ENCODE measurements around the gene OR2A12.

Gene OR2A12

GRCh38 chr7:144069953-144070352, 16.1 kb upstream of the OR2A12 start:
- Histone ChIP-seq H3K36me3 (ENCODE audit: control insufficient read depth in 1 of 2, insufficient read depth in 2 of 2, low read length in 2 of 2) (no peaks in the 10 kb centered on the region), H3K27ac (ENCODE audit: low read length) (no peak overlapping the region), H3K27me3 (ENCODE audit: low read depth, low read length) (no peaks in the 10 kb centered on the region), H3K4me3 (ENCODE audit: low read depth in 1 of 2, low read length in 2 of 2) (no peak overlapping the region), H3K9me3 (ENCODE audit: control insufficient read depth in 1 of 2, low read length in 2 of 2) (no peaks in the 10 kb centered on the region), H3K4me1 (ENCODE audit: control insufficient read depth in 1 of 2, insufficient read depth in 2 of 2, low read length in 2 of 2) (no peaks in the 10 kb centered on the region)

DNA sequence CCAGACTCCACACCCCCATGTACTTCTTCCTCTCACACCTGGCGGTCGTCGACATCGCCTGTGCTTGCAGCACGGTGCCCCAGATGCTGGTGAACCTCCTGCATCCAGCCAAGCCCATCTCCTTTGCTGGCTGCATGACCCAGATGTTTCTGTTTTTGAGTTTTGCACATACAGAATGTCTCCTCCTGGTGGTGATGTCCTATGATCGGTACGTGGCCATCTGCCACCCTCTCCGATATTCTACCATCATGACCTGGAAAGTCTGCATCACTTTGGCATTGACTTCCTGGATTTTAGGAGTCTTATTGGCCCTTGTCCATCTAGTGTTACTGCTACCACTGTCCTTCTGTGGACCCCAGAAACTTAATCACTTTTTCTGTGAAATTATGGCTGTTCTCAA, 11.7 kb upstream of the OR2A12 start:
- Histone ChIP-seq H3K27ac (ENCODE audit: low read length) (no peak overlapping the region), H3K4me1 (ENCODE audit: control insufficient read depth in 1 of 2, insufficient read depth in 2 of 2, low read length in 2 of 2) (no peaks in the 10 kb centered on the region), H3K27me3 (ENCODE audit: low read depth, low read length) (no peaks in the 10 kb centered on the region), H3K9me3 (ENCODE audit: control insufficient read depth in 1 of 2, low read length in 2 of 2) (no peaks in the 10 kb centered on the region), H3K36me3 (ENCODE audit: control insufficient read depth in 1 of 2, insufficient read depth in 2 of 2, low read length in 2 of 2) (no peaks in the 10 kb centered on the region), H3K4me3 (ENCODE audit: low read depth in 1 of 2, low read length in 2 of 2) (no peak overlapping the region)

- Histone ChIP-seq H3K27ac (ENCODE audit: low read length) (no peak overlapping the region), H3K4me3 (ENCODE audit: low read depth in 1 of 2, low read length in 2 of 2) (no peak overlapping the region), H3K4me1 (ENCODE audit: control insufficient read depth in 1 of 2, insufficient read depth in 2 of 2, low read length in 2 of 2) (no peaks in the 10 kb centered on the region), H3K9me3 (ENCODE audit: control insufficient read depth in 1 of 2, low read length in 2 of 2) (peaks cover 0 to 3% of the 10 kb centered on the region in 2 donors), H3K27me3 (ENCODE audit: low read depth, low read length) (no peaks in the 10 kb centered on the region), H3K36me3 (ENCODE audit: control insufficient read depth in 1 of 2, insufficient read depth in 2 of 2, low read length in 2 of 2) (no peaks in the 10 kb centered on the region)
Observed at GRCh38 chr7:144086730-144087129, 652 bp downstream of the OR2A12 start.

- H3K4me3 ChIP-seq (ENCODE audit: low read depth in 1 of 2, low read length in 2 of 2) = no peak overlapping the region
- H3K4me1 ChIP-seq (ENCODE audit: control insufficient read depth in 1 of 2, insufficient read depth in 2 of 2, low read length in 2 of 2) = no peaks in the 10 kb centered on the region
- peaks cover 0 to 3% of the 10 kb centered on the region in 2 donors for H3K9me3 ChIP-seq (ENCODE audit: control insufficient read depth in 1 of 2, low read length in 2 of 2)
- no peaks in the 10 kb centered on the region for H3K27me3 ChIP-seq (ENCODE audit: low read depth, low read length)
- H3K27ac ChIP-seq (ENCODE audit: low read length) = no peak overlapping the region
- H3K36me3 ChIP-seq (ENCODE audit: control insufficient read depth in 1 of 2, insufficient read depth in 2 of 2, low read length in 2 of 2) = no peaks in the 10 kb centered on the region
Observed at GRCh38 chr7:144087230-144087629, 1.2 kb downstream of the OR2A12 start.

GRCh38 chr7:144090667-144091066, 4.6 kb downstream of the OR2A12 start:
- Histone ChIP-seq H3K27ac (ENCODE audit: low read length) (no peak overlapping the region), H3K4me3 (ENCODE audit: low read depth in 1 of 2, low read length in 2 of 2) (no peak overlapping the region), H3K27me3 (ENCODE audit: low read depth, low read length) (no peaks in the 10 kb centered on the region), H3K9me3 (ENCODE audit: control insufficient read depth in 1 of 2, low read length in 2 of 2) (peaks cover 0 to 3% of the 10 kb centered on the region in 2 donors), H3K36me3 (ENCODE audit: control insufficient read depth in 1 of 2, insufficient read depth in 2 of 2, low read length in 2 of 2) (no peaks in the 10 kb centered on the region), H3K4me1 (ENCODE audit: control insufficient read depth in 1 of 2, insufficient read depth in 2 of 2, low read length in 2 of 2) (no peaks in the 10 kb centered on the region)

- Histone ChIP-seq H3K36me3 (ENCODE audit: control insufficient read depth in 1 of 2, insufficient read depth in 2 of 2, low read length in 2 of 2) (no peaks in the 10 kb centered on the region), H3K27ac (ENCODE audit: low read length) (no peak overlapping the region), H3K4me1 (ENCODE audit: control insufficient read depth in 1 of 2, insufficient read depth in 2 of 2, low read length in 2 of 2) (no peaks in the 10 kb centered on the region), H3K27me3 (ENCODE audit: low read depth, low read length) (no peaks in the 10 kb centered on the region), H3K9me3 (ENCODE audit: control insufficient read depth in 1 of 2, low read length in 2 of 2) (no peaks in the 10 kb centered on the region), H3K4me3 (ENCODE audit: low read depth in 1 of 2, low read length in 2 of 2) (no peak overlapping the region)
Observed at GRCh38 chr7:144098776-144099175, 12.7 kb downstream of the OR2A12 start.

DNA sequence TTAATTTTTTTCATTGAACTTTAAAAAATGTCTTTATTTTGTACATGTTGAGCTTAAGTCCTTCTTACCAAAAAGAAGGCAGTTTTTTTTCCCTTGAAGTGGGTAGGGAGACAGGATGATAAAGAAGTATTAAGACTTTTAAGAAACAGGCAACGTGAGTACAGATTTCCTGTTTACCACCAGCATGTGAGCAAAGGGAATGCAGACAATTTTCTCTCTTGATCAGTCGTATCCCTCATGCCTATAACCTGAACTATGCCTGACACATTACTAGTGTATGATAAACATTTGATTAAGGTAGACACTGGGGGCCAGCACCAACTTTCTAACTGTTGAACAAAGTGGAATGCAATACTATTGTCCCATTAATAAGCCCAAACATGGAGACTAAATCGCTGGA, 14.5 kb downstream of the OR2A12 start:
- Histone ChIP-seq H3K4me3 (ENCODE audit: low read depth in 1 of 2, low read length in 2 of 2) (no peak overlapping the region), H3K9me3 (ENCODE audit: control insufficient read depth in 1 of 2, low read length in 2 of 2) (no peaks in the 10 kb centered on the region), H3K4me1 (ENCODE audit: control insufficient read depth in 1 of 2, insufficient read depth in 2 of 2, low read length in 2 of 2) (no peaks in the 10 kb centered on the region), H3K27me3 (ENCODE audit: low read depth, low read length) (no peaks in the 10 kb centered on the region), H3K27ac (ENCODE audit: low read length) (no peak overlapping the region), H3K36me3 (ENCODE audit: control insufficient read depth in 1 of 2, insufficient read depth in 2 of 2, low read length in 2 of 2) (no peaks in the 10 kb centered on the region)

DNA sequence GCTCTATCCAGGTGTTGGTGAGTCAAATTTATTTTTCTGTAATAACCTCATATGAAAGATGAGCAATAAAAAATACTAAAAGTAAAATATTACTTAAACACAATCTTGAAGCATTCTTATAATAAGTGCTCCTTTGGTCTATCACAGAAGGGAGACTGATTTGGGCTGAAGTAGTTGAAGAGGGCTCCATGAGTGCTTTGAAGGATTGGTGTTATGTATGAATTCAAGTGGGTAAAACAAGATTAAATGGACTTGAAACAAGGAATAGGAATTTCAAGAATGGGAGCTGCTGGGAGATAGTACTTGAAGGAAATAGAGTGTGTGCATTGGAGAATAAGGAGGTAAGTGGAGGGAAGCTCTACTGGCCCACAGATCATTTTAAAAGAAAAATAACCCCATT, 16.0 kb downstream of the OR2A12 start:
- Histone ChIP-seq H3K9me3 (ENCODE audit: control insufficient read depth in 1 of 2, low read length in 2 of 2) (no peaks in the 10 kb centered on the region), H3K36me3 (ENCODE audit: control insufficient read depth in 1 of 2, insufficient read depth in 2 of 2, low read length in 2 of 2) (no peaks in the 10 kb centered on the region), H3K27ac (ENCODE audit: low read length) (no peak overlapping the region), H3K27me3 (ENCODE audit: low read depth, low read length) (no peaks in the 10 kb centered on the region), H3K4me3 (ENCODE audit: low read depth in 1 of 2, low read length in 2 of 2) (no peak overlapping the region), H3K4me1 (ENCODE audit: control insufficient read depth in 1 of 2, insufficient read depth in 2 of 2, low read length in 2 of 2) (no peaks in the 10 kb centered on the region)

DNA sequence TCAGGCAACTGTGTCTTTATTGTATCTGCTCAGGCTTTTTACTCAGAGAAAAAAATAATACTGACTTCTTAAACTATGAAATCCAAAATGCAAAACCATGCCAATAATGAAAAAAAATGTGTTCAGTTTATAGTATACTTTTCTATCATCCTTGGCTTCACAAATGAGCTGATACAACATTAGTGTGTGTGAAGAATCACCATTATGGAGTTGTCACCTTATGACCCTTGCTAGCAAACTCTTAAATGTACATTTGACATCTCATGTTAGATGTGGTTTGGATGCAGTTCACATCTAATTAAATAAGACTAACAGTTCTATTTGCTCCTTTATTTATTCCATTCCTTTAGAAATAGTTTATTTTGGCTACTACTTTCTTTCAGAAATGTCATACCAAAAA, 19.1 kb downstream of the OR2A12 start:
- no peak overlapping the region for H3K27ac ChIP-seq (ENCODE audit: low read length)
- no peaks in the 10 kb centered on the region for H3K36me3 ChIP-seq (ENCODE audit: control insufficient read depth in 1 of 2, insufficient read depth in 2 of 2, low read length in 2 of 2)
- no peaks in the 10 kb centered on the region for H3K9me3 ChIP-seq (ENCODE audit: control insufficient read depth in 1 of 2, low read length in 2 of 2)
- no peaks in the 10 kb centered on the region for H3K27me3 ChIP-seq (ENCODE audit: low read depth, low read length)
- no peak overlapping the region for H3K4me3 ChIP-seq (ENCODE audit: low read depth in 1 of 2, low read length in 2 of 2)
- H3K4me1 ChIP-seq (ENCODE audit: control insufficient read depth in 1 of 2, insufficient read depth in 2 of 2, low read length in 2 of 2) = no peaks in the 10 kb centered on the region

DNA sequence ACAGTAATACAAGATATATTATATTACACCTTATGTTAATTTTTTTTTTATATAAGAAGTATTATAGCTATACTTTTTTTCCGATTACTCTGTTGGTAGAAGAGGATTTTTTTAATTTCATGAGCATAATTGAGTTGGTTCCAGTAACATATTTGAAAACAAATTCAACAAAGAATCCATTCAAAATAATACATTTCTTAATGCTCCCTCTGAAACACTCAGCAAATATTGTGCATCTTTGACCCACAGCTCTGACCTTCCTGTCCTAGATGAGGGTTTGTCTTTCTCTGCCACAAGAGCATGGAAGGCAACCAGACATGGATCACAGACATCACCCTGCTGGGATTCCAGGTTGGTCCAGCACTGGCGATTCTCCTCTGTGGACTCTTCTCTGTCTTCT, 23.2 kb downstream of the OR2A12 start, which contains the start of gene OR2A2:
TSS of gene OR2A2 (plus strand) at position 301 of the 400 bp plus-strand sequence. CDS start at position 301, 0 bp downstream.
- no peak within 1 kb of the TSS for H3K4me3 ChIP-seq (ENCODE audit: low read depth in 1 of 2, low read length in 2 of 2)
- no peaks in the 10 kb centered on the region for H3K4me1 ChIP-seq (ENCODE audit: control insufficient read depth in 1 of 2, insufficient read depth in 2 of 2, low read length in 2 of 2)
- H3K9me3 ChIP-seq (ENCODE audit: control insufficient read depth in 1 of 2, low read length in 2 of 2) = no peaks in the 10 kb centered on the region
- H3K27ac ChIP-seq (ENCODE audit: low read length) = no peak within 1 kb of the TSS
- no peaks in the 10 kb centered on the region for H3K27me3 ChIP-seq (ENCODE audit: low read depth, low read length)
- H3K36me3 ChIP-seq (ENCODE audit: control insufficient read depth in 1 of 2, insufficient read depth in 2 of 2, low read length in 2 of 2) = no peaks in the 10 kb centered on the region

DNA sequence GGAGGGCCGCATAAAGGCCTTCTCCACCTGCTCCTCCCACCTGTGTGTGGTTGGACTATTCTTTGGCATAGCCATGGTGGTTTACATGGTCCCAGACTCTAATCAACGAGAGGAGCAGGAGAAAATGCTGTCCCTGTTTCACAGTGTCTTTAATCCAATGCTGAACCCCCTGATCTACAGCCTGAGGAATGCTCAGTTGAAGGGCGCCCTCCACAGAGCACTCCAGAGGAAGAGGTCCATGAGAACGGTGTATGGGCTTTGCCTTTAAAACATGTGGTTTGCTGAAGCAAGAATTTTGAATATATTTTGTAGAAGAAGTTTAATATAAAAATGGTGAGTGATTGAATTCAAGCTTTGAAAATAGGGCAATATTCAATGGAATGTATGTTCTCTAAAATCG, 24.2 kb downstream of the OR2A12 start:
- Histone ChIP-seq H3K27me3 (ENCODE audit: low read depth, low read length) (no peaks in the 10 kb centered on the region), H3K9me3 (ENCODE audit: control insufficient read depth in 1 of 2, low read length in 2 of 2) (no peaks in the 10 kb centered on the region), H3K36me3 (ENCODE audit: control insufficient read depth in 1 of 2, insufficient read depth in 2 of 2, low read length in 2 of 2) (no peaks in the 10 kb centered on the region), H3K27ac (ENCODE audit: low read length) (no peak overlapping the region), H3K4me3 (ENCODE audit: low read depth in 1 of 2, low read length in 2 of 2) (no peak overlapping the region), H3K4me1 (ENCODE audit: control insufficient read depth in 1 of 2, insufficient read depth in 2 of 2, low read length in 2 of 2) (no peaks in the 10 kb centered on the region)

- Histone ChIP-seq H3K36me3 (ENCODE audit: control insufficient read depth in 1 of 2, insufficient read depth in 2 of 2, low read length in 2 of 2) (no peaks in the 10 kb centered on the region), H3K27ac (ENCODE audit: low read length) (no peak overlapping the region), H3K4me3 (ENCODE audit: low read depth in 1 of 2, low read length in 2 of 2) (no peak overlapping the region), H3K9me3 (ENCODE audit: control insufficient read depth in 1 of 2, low read length in 2 of 2) (no peaks in the 10 kb centered on the region), H3K4me1 (ENCODE audit: control insufficient read depth in 1 of 2, insufficient read depth in 2 of 2, low read length in 2 of 2) (no peaks in the 10 kb centered on the region), H3K27me3 (ENCODE audit: low read depth, low read length) (no peaks in the 10 kb centered on the region)
Observed at GRCh38 chr7:144113651-144114050, 27.6 kb downstream of the OR2A12 start.

Measured in muscle layer of duodenum (tissue), 2 donors.